Stomach smooth muscle (tissue), 2 donors: ENCODE measurements around the gene HTR7.

Experiments
- H3K27ac ChIP-seq: one replicate; pipeline ENCODE4 v1.7.0; 2013; ENCODE audit warnings: mild to moderate bottlenecking, low read length, inconsistent platforms
- H3K27me3 ChIP-seq, 2 donors: one replicate each; pipeline ENCODE4 v1.7.0; 2013; ENCODE audit warnings: low read length in 2 of 2; ENCODE audit not compliant: insufficient read depth in 2 of 2, control insufficient read depth in 1 of 2
- H3K36me3 ChIP-seq, 2 donors: one replicate each; pipeline ENCODE4 v1.7.0; 2013; ENCODE audit warnings: low read length in 2 of 2; ENCODE audit not compliant: control insufficient read depth in 2 of 2, insufficient read depth in 2 of 2
- H3K4me1 ChIP-seq: one replicate; pipeline ENCODE4 v1.7.0; 2013; ENCODE audit warnings: low read length; ENCODE audit not compliant: control insufficient read depth, insufficient read depth
- H3K4me3 ChIP-seq, 2 donors: one replicate each; pipeline ENCODE4 v1.7.0; 2013; ENCODE audit warnings: low read length in 2 of 2
- H3K9ac ChIP-seq, 2 donors: one replicate each; pipeline ENCODE4 v1.7.0; 2013; ENCODE audit warnings: low read length in 2 of 2, mild to moderate bottlenecking in 1 of 2
- H3K9me3 ChIP-seq, 2 donors: one replicate each; pipeline ENCODE4 v1.7.0; 2013; ENCODE audit warnings: low read length in 2 of 2; ENCODE audit not compliant: control insufficient read depth in 2 of 2
- donor health status: healthy.
- donor health status: Pancreatic carcinoma.

HTR7 gene

DNA sequence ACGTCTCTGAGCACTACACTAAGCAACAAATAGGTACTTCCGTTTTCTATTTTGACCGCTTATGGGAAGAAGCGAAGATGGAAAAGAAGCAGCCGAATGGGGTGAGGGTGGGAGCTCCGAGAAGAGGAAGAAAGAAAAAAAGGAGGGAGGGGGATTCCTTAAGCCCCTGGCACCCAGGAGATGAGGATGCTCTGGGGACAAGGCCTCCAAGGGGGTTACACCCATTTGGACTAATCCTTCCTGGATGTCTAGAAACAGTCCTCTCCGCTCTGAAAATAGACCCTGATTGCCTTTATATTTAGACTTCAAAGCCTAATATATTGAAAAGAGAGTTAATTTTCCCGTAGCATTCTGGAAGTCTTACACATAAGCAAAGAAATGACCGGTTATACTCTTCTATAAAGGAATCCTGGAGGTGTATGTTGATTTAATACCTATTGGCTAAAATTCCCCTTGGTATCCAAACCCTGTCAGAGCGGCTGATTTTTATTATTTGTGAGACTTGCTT lies 676 bp upstream of the HTR7 start:
- Histone ChIP-seq H3K4me3 (peak overlapping the region; percentile 62 to 80), H3K36me3 (no peaks in the 10 kb centered on the region), H3K9ac (peak overlapping the region; percentile 36 to 56), H3K27me3 (peaks cover 12 to 17% of the 10 kb centered on the region in 2 donors), H3K4me1 (peaks cover 11% of the 10 kb centered on the region), H3K27ac (no peak overlapping the region), H3K9me3 (no peaks in the 10 kb centered on the region)

DNA sequence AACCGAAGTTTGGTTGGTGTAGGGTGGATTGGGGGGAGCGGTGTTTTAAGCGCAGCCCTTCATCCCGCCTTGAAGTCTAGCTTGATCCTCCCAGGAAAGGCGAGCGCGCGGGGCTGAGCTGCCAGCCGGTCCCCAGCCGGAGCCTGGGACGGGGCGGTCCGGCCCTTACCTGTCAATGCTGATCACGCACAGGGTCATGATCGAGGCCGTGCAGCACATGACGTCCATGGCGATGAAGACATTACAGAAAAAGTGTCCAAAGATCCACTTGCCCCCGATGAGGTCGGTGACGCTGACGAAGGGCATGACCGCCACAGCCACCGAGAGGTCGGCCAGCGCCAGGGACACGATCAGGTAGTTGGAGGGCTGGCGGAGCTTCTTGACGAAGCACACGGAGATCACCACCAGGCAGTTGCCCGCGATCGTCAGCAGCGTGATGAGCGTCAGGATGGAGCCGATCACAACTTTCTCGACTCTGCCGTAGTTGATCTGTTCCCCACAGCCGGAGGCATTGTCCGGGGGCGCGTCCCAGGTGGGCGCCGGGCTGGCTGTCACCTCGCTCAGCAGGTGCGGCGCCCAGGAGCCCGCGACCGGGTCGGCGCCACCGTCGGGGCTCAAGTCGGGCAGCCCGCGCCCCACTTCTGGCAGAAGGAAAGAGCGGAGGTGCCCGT lies 740 bp downstream of the HTR7 start:
- peak overlapping the region; percentile 47 to 80 for H3K4me3 ChIP-seq
- H3K27me3 ChIP-seq: peaks cover 12 to 20% of the 10 kb centered on the region in 2 donors
- no peak overlapping the region for H3K27ac ChIP-seq
- H3K36me3 ChIP-seq: no peaks in the 10 kb centered on the region
- H3K4me1 ChIP-seq: peaks cover 11% of the 10 kb centered on the region
- H3K9me3 ChIP-seq: no peaks in the 10 kb centered on the region
- H3K9ac ChIP-seq: no peak overlapping the region

DNA sequence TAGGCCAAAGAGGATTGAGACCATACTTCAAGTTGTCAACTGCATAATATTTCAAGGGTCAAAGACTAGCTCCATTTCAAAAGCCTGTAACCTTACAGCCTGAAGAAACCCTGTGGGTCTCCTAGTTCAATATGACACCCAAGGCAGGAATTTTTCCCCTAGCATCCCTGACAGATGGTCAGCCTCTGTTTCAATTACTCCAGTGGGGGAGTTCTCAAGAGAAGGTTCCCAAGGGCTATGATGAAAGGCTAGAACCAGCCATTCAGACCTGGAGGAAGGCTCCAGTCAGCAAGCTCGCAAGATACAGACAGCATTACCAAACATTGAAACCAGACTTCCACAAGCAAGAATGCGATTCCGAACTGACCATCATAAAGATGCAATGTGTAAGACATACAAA lies 1.6 kb downstream of the HTR7 start:
- Histone ChIP-seq H3K36me3 (no peaks in the 10 kb centered on the region), H3K9me3 (no peaks in the 10 kb centered on the region), H3K9ac (no peak overlapping the region), H3K27me3 (peaks cover 12 to 20% of the 10 kb centered on the region in 2 donors), H3K4me1 (peaks cover 11% of the 10 kb centered on the region), H3K4me3 (peak overlapping the region in 1 of 2 donors; percentile 80), H3K27ac (no peak overlapping the region)

DNA sequence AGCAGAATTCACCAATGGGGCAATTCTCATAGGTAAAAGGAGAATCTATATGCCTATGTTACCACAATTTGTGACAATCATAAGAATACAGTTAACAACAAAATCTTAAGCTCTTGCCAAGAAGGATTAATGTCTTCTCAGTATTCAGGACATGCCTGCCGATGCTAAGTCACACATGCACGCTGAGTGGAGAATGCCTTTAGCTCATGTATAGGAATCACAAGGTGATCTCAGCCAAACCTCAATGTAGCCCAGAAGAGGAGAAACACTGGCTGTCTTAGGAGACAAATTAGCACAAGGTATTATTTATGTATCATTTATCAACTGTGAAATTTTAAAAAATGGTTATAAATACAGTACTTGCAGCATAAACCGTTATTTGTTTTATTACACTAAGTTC lies 2.7 kb downstream of the HTR7 start:
- no peak overlapping the region for H3K27ac ChIP-seq
- H3K4me3 ChIP-seq: no peak overlapping the region
- peaks cover 11% of the 10 kb centered on the region for H3K4me1 ChIP-seq
- H3K27me3 ChIP-seq: peaks cover 12 to 20% of the 10 kb centered on the region in 2 donors
- no peaks in the 10 kb centered on the region for H3K9me3 ChIP-seq
- no peaks in the 10 kb centered on the region for H3K36me3 ChIP-seq
- no peak overlapping the region for H3K9ac ChIP-seq

DNA sequence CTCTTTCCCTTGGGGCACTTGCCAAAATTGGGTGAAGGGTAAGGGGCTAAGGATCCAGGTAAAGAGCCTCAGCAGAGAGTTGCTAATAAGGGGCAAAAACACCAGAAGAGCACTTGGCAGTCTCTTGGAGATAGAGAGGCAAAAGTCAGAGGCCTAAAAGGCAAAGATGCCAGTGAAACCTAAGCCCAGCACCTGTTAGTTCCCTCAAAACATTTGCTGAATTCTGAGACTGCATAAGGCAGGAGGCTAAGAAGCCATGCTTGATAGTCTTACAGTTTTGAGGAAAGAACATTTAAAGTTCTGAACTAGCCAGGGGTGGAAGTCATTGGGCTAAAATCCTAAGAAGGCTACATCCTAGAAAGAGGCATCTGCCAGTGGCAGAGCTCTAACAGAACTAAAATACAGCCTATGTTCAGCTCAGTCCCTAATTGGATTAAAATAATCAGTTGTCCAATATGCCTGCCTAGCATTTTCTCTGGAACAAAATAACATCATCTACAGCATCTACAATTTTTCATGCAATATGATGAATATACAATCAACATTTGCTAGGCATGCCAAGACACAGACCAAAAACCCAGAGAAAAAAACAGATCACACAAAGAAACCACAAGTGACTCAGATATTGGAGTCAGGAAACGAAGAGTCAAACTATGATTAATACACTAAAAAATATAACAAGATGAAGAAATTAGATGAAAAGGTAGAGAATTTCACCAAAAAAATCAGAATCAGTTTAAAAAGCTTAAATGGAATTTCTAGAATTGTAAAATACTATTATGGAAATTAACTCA lies 7.7 kb downstream of the HTR7 start:
- Histone ChIP-seq H3K36me3 (no peaks in the 10 kb centered on the region), H3K27me3 (peaks cover 2 to 7% of the 10 kb centered on the region in 2 donors), H3K4me1 (no peaks in the 10 kb centered on the region), H3K27ac (no peak overlapping the region), H3K4me3 (no peak overlapping the region), H3K9me3 (peaks cover 0 to 4% of the 10 kb centered on the region in 2 donors), H3K9ac (no peak overlapping the region)

DNA sequence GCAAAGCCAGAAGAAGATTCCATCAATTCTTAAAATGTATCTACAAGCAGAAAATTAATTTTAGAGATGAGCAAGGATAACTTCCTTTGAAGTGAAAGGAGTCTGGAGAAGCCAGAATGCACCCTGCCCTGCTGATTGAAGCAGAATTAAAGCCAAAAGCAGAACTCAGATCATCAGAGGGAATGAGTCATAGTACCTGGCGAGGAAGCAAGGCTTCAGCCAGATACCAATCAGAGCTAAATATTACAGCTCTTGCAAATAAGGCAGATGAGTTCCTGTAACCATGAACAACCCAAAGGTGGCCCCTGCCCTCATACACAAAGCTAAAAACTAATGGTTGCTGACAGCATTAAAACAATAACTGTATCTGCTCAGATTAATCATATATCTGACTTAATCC lies 10.4 kb downstream of the HTR7 start:
- no peak overlapping the region for H3K27ac ChIP-seq
- peaks cover 0 to 4% of the 10 kb centered on the region in 2 donors for H3K9me3 ChIP-seq
- H3K27me3 ChIP-seq: peaks cover 0 to 1% of the 10 kb centered on the region in 2 donors
- H3K36me3 ChIP-seq: no peaks in the 10 kb centered on the region
- H3K4me1 ChIP-seq: no peaks in the 10 kb centered on the region
- H3K4me3 ChIP-seq: no peak overlapping the region
- no peak overlapping the region for H3K9ac ChIP-seq

DNA sequence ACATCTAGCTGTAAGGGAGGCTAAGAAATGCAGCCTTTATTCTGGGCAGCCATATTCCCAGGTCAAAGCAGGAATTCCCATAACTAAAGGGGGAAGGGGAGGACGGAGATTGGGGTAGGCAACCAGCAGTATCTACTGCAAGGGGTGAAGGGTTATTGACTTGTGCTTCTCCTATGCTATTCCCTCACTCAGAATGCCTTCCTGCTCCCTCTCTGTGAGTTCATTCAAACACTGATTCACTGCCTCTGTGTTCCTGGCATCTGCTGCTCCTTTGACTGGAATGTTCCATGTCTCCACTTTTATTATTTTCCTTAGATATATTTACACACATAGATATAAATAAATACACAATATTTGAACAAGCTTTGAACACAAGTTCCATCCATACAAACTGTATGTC lies 11.1 kb downstream of the HTR7 start:
- Histone ChIP-seq H3K36me3 (no peaks in the 10 kb centered on the region), H3K9ac (no peak overlapping the region), H3K9me3 (peaks cover 0 to 4% of the 10 kb centered on the region in 2 donors), H3K4me1 (no peaks in the 10 kb centered on the region), H3K27me3 (peaks cover 0 to 2% of the 10 kb centered on the region in 2 donors), H3K4me3 (no peak overlapping the region), H3K27ac (no peak overlapping the region)

DNA sequence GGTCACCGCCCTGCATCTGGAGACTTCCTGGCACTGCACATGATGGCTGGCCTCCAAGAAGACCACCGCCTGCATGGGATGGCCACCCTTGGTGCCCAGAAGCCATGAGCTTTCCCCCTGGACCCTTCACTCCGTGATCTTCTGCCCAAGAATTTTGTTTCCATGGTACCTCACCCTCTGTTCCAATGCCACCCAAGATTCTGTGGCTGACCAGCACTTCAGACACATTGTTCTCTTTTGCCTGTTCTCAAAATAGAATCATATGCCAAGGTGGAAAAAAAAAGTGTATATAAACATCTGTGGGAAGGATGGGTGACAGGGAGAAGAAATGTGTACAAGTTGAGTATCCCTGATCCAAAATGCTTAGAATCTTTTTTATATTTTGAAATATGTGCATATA lies 12.1 kb downstream of the HTR7 start:
- Histone ChIP-seq H3K36me3 (no peaks in the 10 kb centered on the region), H3K9ac (no peak overlapping the region)

DNA sequence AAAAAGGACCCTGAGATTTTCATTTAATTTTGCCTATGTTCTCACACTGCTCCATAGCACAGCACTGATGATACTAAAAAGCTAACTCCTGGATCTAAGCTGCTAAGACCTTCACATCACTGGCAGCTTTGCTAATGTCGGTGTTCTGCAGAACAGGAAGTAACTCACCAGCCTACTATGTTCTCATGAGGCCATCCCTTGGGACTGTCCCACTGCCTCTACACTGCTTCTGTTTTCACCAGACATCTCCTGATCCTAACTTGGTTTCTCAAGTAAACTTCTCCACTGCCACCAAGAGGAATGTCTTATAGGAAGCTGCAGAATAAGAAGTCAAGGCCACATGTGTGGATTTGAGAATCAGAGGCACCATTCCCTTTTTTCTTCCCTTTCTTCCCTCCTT lies 15.1 kb downstream of the HTR7 start:
- Histone ChIP-seq H3K27ac (no peak overlapping the region), H3K9me3 (no peaks in the 10 kb centered on the region), H3K4me1 (no peaks in the 10 kb centered on the region), H3K4me3 (no peak overlapping the region), H3K27me3 (peaks cover 0 to 2% of the 10 kb centered on the region in 2 donors), H3K36me3 (no peaks in the 10 kb centered on the region), H3K9ac (no peak overlapping the region)

More for the DNA sequence above, 12.1 kb downstream of the HTR7 start:
- H3K27ac ChIP-seq: no peak overlapping the region
- peaks cover 0 to 4% of the 10 kb centered on the region in 2 donors for H3K9me3 ChIP-seq
- H3K27me3 ChIP-seq: peaks cover 0 to 2% of the 10 kb centered on the region in 2 donors
- no peaks in the 10 kb centered on the region for H3K4me1 ChIP-seq
- no peak overlapping the region for H3K4me3 ChIP-seq

DNA sequence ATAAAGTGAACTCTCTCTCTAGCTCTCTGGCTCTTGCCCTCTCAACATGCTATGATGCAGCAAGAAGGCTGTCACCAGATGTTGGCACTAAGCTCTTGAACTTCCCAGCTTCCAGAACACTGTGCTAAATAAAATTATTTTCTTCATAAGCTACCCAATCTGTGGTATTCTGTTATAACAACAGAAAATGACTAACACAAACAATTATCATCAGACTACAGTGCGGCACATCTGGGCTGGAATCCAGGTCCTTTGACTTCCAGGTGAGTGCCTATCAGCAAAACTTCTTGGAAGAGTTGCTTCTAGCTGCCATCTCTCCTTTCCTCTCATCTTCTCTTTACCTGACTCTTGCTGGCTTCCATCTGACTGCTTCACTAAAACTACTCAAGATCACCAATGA lies 20.4 kb downstream of the HTR7 start:
- Histone ChIP-seq H3K27me3 (peaks cover 2% of the 10 kb centered on the region in 2 donors), H3K36me3 (no peaks in the 10 kb centered on the region), H3K9me3 (no peaks in the 10 kb centered on the region), H3K9ac (no peak overlapping the region), H3K27ac (no peak overlapping the region), H3K4me3 (no peak overlapping the region), H3K4me1 (no peaks in the 10 kb centered on the region)

DNA sequence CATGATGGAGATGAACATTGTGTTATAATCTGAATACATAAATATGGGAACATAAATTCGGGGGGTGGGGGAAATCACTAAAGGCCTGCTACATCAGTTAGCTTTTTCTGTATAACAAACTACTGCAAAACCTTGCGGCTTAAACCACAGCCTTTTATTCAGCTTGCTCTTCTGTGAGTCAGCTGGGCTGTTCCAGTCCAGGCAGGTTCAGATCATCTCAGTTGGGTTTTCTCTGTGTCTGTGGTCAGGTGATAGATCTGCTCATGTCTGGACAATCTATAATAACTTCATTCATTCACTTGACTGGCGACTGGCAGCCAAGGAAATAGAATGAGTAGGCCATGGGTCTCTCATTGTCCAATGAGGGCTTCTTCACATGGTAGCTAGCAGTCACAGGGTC lies 23.5 kb downstream of the HTR7 start:
- no peak overlapping the region for H3K27ac ChIP-seq
- no peak overlapping the region for H3K4me3 ChIP-seq
- H3K9me3 ChIP-seq: no peaks in the 10 kb centered on the region
- H3K27me3 ChIP-seq: peaks cover 0 to 2% of the 10 kb centered on the region in 2 donors
- no peaks in the 10 kb centered on the region for H3K36me3 ChIP-seq
- H3K4me1 ChIP-seq: no peaks in the 10 kb centered on the region
- H3K9ac ChIP-seq: no peak overlapping the region
